ENCODE data around the gene LIN28A. TPM values are rescaled to one million over a fixed set of nuclear protein-coding genes. Genes with fewer than 3 reads are reported as not detected.

LIN28A gene
- total and polyA plus RNA-seq, 4 donors, result not detected

- Histone ChIP-seq H3K27ac (ENCODE audit: low read depth in 1 of 2, low read length in 2 of 2) (no peak overlapping the region), H3K4me1 (ENCODE audit: control insufficient read depth in 4 of 4, insufficient read depth in 4 of 4, low read length in 3 of 4) (peaks cover 1 to 19% (median 16%) of the 10 kb centered on the region in 4 donors), H3K9ac (ENCODE audit: low read depth in 1 of 2, low read length in 2 of 2) (no peak overlapping the region), H3K27me3 (ENCODE audit: control insufficient read depth in 4 of 4, insufficient read depth in 4 of 4, low read length in 3 of 4) (no peaks in the 10 kb centered on the region), H3K36me3 (ENCODE audit: control insufficient read depth in 4 of 4, insufficient read depth in 3 of 4, low read depth in 1 of 4, low read length in 3 of 4) (peaks cover 0 to 35% (median 12%) of the 10 kb centered on the region in 4 donors), H3K9me3 (ENCODE audit: control insufficient read depth in 4 of 4, low read length in 3 of 4) (no peaks in the 10 kb centered on the region), H3K4me3 (ENCODE audit: low read depth in 1 of 3, low read length in 3 of 3) (no peak overlapping the region)
- TF ChIP-seq CTCF (IDR thresholded peaks at IDR 0.05; ENCODE audit: low read depth, low read length, missing input control) (no peak), GABPA (IDR thresholded peaks at IDR 0.05 in 1 of 2, conservative IDR thresholded peaks at IDR 0.05 in 1 of 2) (no peak), HNF4G (IDR thresholded peaks at IDR 0.05) (no peak), ATF3 (IDR thresholded peaks at IDR 0.05) (no peak), JUND (IDR thresholded peaks at IDR 0.05) (no peak), MAX (IDR thresholded peaks at IDR 0.05) (no peak), REST (IDR thresholded peaks at IDR 0.05) (no peak), SP1 (IDR thresholded peaks at IDR 0.05) (no peak), EGR1 (IDR thresholded peaks at IDR 0.05; ENCODE audit: low read depth in 2 of 2) (no peak), RAD21 (IDR thresholded peaks at IDR 0.05) (no peak), FOXA1 (IDR thresholded peaks at IDR 0.05) (no peak), FOXA2 (IDR thresholded peaks at IDR 0.05) (no peak), NR2F2 (IDR thresholded peaks at IDR 0.05) (no peak)
- no peak for DNase-seq (ENCODE audit: low spot score)
- WGBS, result 92% methylated on average over 4 of the region's 4 CpGs
Measured at GRCh38 chr1:26476958-26477357, 66.3 kb downstream of the LIN28A start.

- Histone ChIP-seq H3K36me3 (ENCODE audit: control insufficient read depth in 4 of 4, insufficient read depth in 3 of 4, low read depth in 1 of 4, low read length in 3 of 4) (peaks cover 0 to 35% (median 12%) of the 10 kb centered on the region in 4 donors), H3K4me1 (ENCODE audit: control insufficient read depth in 4 of 4, insufficient read depth in 4 of 4, low read length in 3 of 4) (peaks cover 1 to 18% (median 16%) of the 10 kb centered on the region in 4 donors), H3K27me3 (ENCODE audit: control insufficient read depth in 4 of 4, insufficient read depth in 4 of 4, low read length in 3 of 4) (no peaks in the 10 kb centered on the region), H3K27ac (ENCODE audit: low read depth in 1 of 2, low read length in 2 of 2) (no peak overlapping the region), H3K4me3 (ENCODE audit: low read depth in 1 of 3, low read length in 3 of 3) (no peak overlapping the region), H3K9me3 (ENCODE audit: control insufficient read depth in 4 of 4, low read length in 3 of 4) (no peaks in the 10 kb centered on the region), H3K9ac (ENCODE audit: low read depth in 1 of 2, low read length in 2 of 2) (no peak overlapping the region)
- 95% methylated on average over 8 of the region's 8 CpGs for WGBS
- no peak for TF ChIP-seq HNF4G (IDR thresholded peaks at IDR 0.05)
- no peak for DNase-seq (ENCODE audit: low spot score)
Measured at GRCh38 chr1:26477446-26478152, 67.0 kb downstream of the LIN28A start.

Data from liver (tissue), 9 donors.